Activated T-cell treated with anti-CD3 and anti-CD28 coated beads for 24 hours (primary cell): Measurements from ENCODE around the gene SSR3.
"Not testable (repeated sequence)": the region's sequence is repeated elsewhere in the genome, so short reads cannot be mapped to it uniquely, and the experiment has no call there.

ENCODE experiments used
- DNase-seq: peaks from one replicate; pipeline ENCODE4 v3.0.0-alpha.2; 2020; ENCODE audit warnings: low read depth

Gene SSR3

DNA sequence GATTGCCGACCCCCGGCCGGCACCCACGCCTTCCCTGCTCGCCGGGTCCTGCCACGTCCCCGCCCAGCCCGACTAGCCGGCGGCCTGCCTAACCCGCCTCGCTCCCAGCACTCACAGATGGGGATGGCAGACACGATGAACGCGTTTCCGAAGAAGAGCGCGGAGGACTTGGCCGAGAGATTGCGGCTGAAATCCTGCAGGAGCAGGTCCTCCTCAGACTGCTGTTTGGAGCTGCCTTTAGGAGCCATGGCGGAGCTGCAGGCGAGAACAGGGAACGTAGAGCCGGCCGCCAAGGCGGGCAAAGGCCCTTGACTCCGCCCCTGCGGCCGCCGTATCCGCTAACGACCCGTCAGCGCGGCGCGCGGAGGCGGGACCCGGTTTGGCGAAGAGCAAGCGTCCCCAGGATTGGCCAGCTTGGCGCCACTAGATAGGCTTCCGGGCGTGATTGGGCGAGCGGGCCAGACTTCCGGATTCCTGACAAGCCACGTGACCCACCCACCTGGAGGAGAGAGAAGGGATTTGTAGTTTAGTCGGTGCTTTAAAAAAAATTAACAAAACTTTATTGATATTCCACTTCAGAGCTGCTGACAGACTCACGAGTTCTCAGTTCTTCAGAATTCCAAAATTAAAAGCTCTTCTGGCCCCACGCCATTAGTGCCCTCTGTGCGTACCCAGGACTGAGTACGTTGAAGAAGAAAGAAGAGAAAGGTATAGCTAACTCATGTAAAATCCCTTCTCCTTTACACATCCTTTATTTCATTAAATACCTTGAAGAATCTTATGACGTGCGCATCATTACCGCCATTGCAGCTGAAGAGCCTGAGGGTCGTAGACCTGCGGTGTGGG is at the start of gene SSR3:
SSR3 (minus strand) TSS at position 276 of the 846 bp plus-strand sequence; CDS start at position 248, 28 bp downstream.
- DNase-seq = peak; percentile 98

- no peak for DNase-seq
Observed at GRCh38 chr3:156604064-156604641, 49.2 kb upstream of the SSR3 start.

- DNase-seq = no peak
Observed at GRCh38 chr3:156603379-156604017, 48.6 kb upstream of the SSR3 start.

- no peak for DNase-seq
Observed at GRCh38 chr3:156602424-156602823, 47.5 kb upstream of the SSR3 start.

DNA sequence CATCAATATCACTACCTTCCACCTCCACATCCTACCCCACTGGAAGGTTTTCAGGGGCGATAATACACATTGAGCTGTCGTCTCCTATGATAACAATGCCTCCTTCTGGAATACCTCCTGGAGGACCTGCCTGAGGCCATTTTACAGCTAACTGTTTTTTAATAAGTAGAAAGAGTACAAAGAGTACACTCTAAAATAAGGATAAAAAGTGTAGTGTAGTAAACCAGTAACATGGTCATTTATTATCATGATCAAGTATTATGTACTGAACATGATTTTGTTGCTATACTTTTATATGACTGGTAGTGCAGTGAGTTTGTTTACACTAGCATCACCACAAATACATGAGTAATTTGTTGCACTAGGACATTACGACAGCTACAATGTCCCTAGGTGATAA is 46.6 kb upstream of the SSR3 start:
- no peak for DNase-seq

- DNase-seq = no peak
Observed at GRCh38 chr3:156600834-156601233, 45.9 kb upstream of the SSR3 start.

GRCh38 chr3:156599089-156599874 is 44.4 kb upstream of the SSR3 start:
- no peak for DNase-seq

DNA sequence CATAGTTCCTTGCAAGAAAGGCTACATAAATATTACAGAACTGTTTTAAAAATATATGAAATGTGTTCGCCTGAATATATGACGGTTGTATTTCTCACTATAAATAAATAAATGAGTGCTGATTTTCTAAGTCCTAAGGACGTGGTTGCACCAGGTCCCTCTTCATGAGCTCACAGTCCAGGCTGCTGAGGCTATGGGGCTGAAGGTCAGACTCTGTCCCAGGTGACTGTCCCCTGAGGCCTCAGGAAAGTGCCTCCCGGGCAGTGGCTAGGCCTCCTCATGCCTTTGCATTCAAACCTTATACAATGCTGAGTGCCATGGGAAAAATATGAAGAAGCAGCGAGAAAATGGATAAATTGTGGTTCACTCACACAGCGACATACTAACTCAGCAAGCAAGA is 43.5 kb upstream of the SSR3 start:
- DNase-seq = no peak

DNA sequence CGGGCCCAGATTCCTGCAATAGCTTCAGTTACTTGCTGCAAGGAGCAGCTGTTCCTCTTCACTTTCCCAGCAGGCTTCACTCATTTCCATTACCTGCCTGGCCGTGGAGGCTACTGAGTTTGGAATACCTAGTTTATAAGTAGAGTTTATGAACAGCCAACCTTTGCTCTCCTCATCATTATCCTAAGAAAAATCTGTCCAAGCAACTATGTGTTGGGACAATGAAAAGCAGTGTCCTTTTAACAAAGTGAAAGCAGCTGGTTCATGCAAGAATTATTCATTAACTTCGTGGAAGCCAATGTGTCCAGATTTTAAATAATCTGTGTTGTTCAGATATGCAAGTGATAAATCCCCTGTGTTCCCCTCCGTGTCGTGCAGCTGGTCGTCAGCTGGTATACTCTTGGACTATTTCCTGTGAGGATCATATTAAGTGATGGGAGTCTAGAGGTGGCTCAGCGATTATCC is 39.3 kb upstream of the SSR3 start:
- no peak for DNase-seq

DNA sequence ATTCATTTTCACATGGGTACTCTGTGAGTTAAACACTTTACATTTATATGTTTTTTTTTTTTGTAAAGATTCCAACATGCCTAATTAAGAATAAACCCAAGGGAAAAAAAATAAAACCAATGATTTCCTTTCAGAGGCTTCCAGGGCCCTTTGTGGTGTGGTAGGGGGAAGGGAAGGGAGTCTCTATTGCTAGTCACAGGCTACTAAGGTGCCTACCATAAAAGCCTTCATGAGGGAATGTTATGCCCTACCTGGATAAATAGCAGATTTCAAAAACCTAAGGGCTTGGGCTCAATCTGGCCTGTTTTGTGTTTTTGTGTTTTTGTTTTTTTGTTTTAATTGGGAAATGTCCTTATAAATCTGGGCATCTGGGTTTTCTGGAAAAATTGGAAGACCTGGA is 38.9 kb upstream of the SSR3 start:
- no peak for DNase-seq

DNA sequence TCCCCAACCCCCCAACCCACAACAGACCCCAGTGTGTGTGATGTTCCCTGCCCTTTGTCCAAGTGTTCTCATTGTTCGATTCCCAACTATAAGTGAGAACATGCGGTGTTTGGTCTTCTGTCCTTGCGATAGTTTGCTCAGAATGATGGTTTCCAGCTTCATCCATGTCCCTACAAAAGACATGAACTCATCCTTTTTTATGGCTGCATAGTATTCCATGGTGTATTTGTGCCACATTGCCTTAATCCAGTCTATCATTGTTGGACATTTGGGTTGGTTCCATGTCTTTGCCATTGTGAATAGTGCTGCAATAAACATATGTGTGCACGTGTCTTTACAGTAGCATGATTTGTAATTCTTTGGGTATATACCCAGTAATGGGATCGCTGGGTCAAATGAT is 34.9 kb upstream of the SSR3 start:
- not testable (repeated sequence) for DNase-seq

- no peak for DNase-seq
Observed at GRCh38 chr3:156587760-156588069, 32.8 kb upstream of the SSR3 start.

DNA sequence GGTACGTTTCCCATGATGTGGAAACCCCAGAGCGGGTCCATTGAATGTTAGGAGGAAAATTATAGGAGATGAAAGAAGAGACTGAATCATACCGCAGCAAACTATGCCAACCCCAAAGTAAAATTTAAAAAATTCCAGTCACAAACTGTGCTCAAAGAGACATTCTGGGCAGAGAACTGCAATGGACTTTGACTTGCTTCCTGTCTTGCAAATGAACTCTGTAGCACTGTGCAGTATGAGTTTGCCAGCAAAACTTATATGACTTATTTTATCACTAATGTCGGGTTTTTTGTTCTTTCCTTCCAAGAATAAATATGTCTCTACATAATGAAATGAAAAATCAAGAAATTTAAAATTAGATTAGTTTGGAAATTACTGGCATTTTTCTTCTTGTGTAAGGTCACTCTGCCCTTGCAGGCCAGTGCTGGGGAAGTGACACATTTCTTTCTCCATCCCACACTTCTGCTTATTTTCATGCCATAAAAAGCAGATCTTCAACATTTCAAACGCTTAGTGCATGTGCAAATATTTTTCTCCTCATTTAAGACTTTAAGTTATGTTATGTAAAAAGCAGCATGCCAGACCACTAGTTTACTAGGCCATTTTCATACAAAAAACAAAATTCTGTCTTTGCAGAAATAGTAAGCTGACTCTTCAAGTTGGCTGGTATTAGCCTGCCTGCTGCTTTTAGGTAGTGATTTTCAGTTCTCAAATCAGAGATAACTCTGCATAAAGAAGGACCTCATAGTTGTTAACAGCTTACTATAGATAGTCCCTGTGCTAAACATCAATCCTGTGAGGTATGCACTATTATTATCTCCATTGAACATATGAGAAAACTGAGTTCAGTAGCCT is 32.2 kb upstream of the SSR3 start:
- no peak for DNase-seq

- DNase-seq = no peak
Observed at GRCh38 chr3:156583469-156583868, 28.6 kb upstream of the SSR3 start.

GRCh38 chr3:156582532-156583183 is 27.7 kb upstream of the SSR3 start:
- DNase-seq = no peak

DNA sequence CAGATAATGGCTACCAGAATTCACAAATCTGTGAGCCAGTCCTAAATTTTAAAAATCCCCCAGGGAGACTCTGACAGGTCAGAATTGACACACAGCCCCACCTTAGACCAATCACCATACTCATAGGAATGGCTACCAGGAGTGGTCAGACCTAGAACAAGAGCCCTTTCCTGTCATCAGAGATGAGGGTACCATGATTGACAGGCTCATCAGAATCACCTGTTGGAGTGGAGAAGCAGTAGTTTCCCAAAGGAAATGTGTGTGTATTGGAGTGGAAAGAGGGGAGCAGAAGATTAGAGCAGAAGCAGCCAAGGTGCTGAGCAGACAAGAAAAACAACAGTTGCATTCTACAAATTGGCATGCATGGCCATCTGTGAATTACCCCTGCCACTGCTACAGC is 27.0 kb upstream of the SSR3 start:
- DNase-seq = no peak

GRCh38 chr3:156581033-156581432 is 26.1 kb upstream of the SSR3 start:
- no peak for DNase-seq

GRCh38 chr3:156579427-156579851 is 24.5 kb upstream of the SSR3 start:
- no peak for DNase-seq

DNA sequence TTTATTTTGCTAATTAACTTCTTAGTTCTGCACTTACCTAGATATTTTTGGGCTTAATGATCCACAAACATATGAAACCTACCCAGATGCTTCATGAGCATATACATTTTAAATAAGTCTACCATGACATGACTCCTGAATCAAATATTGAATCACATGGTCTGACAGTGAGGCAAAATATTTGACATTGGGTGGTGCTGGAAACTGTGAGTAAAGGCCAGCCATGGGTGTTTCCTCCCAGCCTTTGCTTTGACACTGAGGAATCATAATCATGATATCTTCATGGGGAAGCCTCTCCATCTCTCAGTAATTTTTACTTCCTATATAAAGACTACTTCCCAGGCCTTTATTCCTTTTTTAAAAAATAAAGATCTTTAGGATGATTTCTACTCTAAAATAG is 22.8 kb upstream of the SSR3 start:
- DNase-seq = no peak

DNA sequence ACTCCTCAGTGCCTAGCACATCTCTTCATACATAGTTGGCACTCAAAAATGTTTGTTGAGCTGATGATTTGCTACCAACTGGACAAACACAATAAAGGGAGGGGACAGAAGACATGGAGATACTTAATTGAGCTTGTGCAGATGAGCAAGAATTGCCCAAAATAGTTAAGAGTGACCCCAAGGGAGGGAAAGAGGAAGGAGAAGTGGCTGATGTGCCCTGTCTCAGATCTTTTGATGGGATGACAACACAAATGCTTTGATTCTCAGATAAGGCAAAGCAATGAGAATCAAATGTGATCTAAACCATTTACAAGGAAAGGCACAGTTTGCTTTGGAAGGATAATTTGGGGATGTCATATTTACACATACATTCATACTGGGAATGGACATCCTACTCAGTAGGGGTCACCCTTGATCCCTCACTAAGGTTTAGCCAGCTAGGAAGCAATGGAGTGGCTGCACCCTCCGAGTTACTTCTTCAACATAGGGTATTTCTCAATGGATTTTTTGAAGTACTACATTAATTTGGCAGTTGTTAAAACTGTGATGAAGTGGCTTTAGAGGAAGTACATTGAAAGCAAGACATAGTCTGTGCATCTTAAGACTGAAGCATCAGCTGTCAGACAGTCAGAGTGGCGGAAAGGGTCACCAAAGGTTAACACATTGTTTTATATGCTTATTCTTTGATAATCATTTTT is 21.9 kb upstream of the SSR3 start:
- DNase-seq = no peak
